ENCODE measurements around the gene BAAT.
"Not testable (repeated sequence)": the region's sequence is repeated elsewhere in the genome, so short reads cannot be mapped to it uniquely, and the experiment has no call there.

Gene BAAT

GRCh38 chr9:101384873-101385536 is at the start of gene BAAT:
BAAT (minus strand) TSS chr9:101385006; CDS start chr9:101371404, 13,602 bp downstream.
- DNase-seq (ENCODE audit: extremely low read depth in 1 of 2, low read depth in 1 of 2), result not testable (repeated sequence)

- DNase-seq (ENCODE audit: extremely low read depth in 1 of 2, low read depth in 1 of 2), result no peak
Observed at GRCh38 chr9:101433229-101433628, 48.4 kb upstream of the BAAT start.

- DNase-seq (ENCODE audit: extremely low read depth in 1 of 2, low read depth in 1 of 2), result no peak
Observed at GRCh38 chr9:101432740-101433139, 47.9 kb upstream of the BAAT start.

- no peak for DNase-seq (ENCODE audit: extremely low read depth in 1 of 2, low read depth in 1 of 2)
Observed at GRCh38 chr9:101432171-101432570, 47.4 kb upstream of the BAAT start.

- DNase-seq (ENCODE audit: extremely low read depth in 1 of 2, low read depth in 1 of 2), result no peak
Observed at GRCh38 chr9:101429736-101430135, 44.9 kb upstream of the BAAT start.

- DNase-seq (ENCODE audit: extremely low read depth in 1 of 2, low read depth in 1 of 2), result no peak
Observed at GRCh38 chr9:101428909-101429308, 44.1 kb upstream of the BAAT start.

- no peak for DNase-seq (ENCODE audit: extremely low read depth in 1 of 2, low read depth in 1 of 2)
Observed at GRCh38 chr9:101427957-101428655, 43.3 kb upstream of the BAAT start.

- DNase-seq (ENCODE audit: extremely low read depth in 1 of 2, low read depth in 1 of 2), result no peak
Observed at GRCh38 chr9:101427358-101427757, 42.6 kb upstream of the BAAT start.

GRCh38 chr9:101421653-101422065 is 36.9 kb upstream of the BAAT start:
- DNase-seq (ENCODE audit: extremely low read depth in 1 of 2, low read depth in 1 of 2), result no peak

- no peak for DNase-seq (ENCODE audit: extremely low read depth in 1 of 2, low read depth in 1 of 2)
Observed at GRCh38 chr9:101419863-101420262, 35.1 kb upstream of the BAAT start.

GRCh38 chr9:101418518-101419430 is 34.0 kb upstream of the BAAT start:
- no peak for DNase-seq (ENCODE audit: extremely low read depth in 1 of 2, low read depth in 1 of 2)

- no peak for DNase-seq (ENCODE audit: extremely low read depth in 1 of 2, low read depth in 1 of 2)
Observed at GRCh38 chr9:101417977-101418376, 33.2 kb upstream of the BAAT start.

- no peak for DNase-seq (ENCODE audit: extremely low read depth in 1 of 2, low read depth in 1 of 2)
Observed at GRCh38 chr9:101417389-101417788, 32.6 kb upstream of the BAAT start.

- no peak for DNase-seq (ENCODE audit: extremely low read depth in 1 of 2, low read depth in 1 of 2)
Observed at GRCh38 chr9:101415578-101415977, 30.8 kb upstream of the BAAT start.

- no peak for DNase-seq (ENCODE audit: extremely low read depth in 1 of 2, low read depth in 1 of 2)
Observed at GRCh38 chr9:101414839-101415238, 30.0 kb upstream of the BAAT start.

GRCh38 chr9:101409079-101409477 is 24.3 kb upstream of the BAAT start:
- no peak for DNase-seq (ENCODE audit: extremely low read depth in 1 of 2, low read depth in 1 of 2)

GRCh38 chr9:101408374-101409078 is 23.7 kb upstream of the BAAT start:
- no peak for DNase-seq (ENCODE audit: extremely low read depth in 1 of 2, low read depth in 1 of 2)

GRCh38 chr9:101403516-101404285 is 18.9 kb upstream of the BAAT start:
- DNase-seq (ENCODE audit: extremely low read depth in 1 of 2, low read depth in 1 of 2), result no peak

- no peak for DNase-seq (ENCODE audit: extremely low read depth in 1 of 2, low read depth in 1 of 2)
Observed at GRCh38 chr9:101400120-101400519, 15.3 kb upstream of the BAAT start.

GRCh38 chr9:101399643-101399970 is 14.8 kb upstream of the BAAT start:
- DNase-seq (ENCODE audit: extremely low read depth in 1 of 2, low read depth in 1 of 2), result no peak
